Myocyte (in vitro differentiated cells): ENCODE data around the gene CHCHD1. TPM values are rescaled to one million over a fixed set of nuclear protein-coding genes. Genes with fewer than 3 reads are reported as not detected.
"Not testable (repeated sequence)": the region's sequence is repeated elsewhere in the genome, so short reads cannot be mapped to it uniquely, and the experiment has no call there.

Source experiments
- DNase-seq: peaks from one replicate; pipeline ENCODE4 v3.0.0-alpha.2; 2012; ENCODE audit warnings: low read depth
- total RNA-seq: library from RNA; depleted of rRNA; stranded (reverse); fragments of >200 nt; gene quantifications from 2 replicates; pipeline ENCODE4 v1.2.3, GENCODE V29; 2014

Gene CHCHD1
- total RNA-seq, 1 donor from 2014 or later, result 45.3 TPM

DNA sequence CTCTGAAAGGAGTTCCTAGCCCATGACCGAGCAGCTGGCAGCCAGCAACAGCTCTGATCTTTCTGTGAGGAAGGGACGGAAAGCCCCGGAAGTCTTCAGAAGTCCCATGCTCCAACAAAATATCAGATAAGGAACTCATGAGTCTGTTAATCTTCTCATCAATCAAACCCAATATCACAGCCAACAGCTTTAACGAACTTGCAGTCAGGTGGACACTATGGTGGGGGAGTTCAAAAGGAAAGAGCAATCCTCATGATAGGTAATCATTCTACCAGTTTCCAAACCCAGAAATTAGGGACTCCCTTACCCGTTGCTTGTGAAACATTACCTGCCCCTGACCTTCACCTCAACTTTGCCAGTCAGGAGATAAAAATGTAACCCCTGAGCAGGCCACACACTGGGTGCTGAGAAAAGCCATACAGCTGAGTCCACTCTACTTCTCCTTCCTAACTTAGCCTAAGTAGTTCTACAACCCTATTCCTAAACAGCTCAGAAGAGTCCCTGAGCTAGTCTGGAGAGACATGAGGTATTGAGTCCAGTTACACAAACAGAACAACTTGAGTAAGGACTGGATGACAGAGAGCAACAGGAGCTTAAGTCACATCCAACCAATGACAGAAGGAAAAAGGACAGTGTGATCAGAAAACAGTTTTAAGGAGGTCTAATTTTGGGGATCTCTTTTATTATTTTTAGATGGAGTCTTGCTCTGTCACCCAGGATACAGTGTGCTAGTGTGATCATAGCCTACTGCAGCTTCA is 27.4 kb downstream of the CHCHD1 start:
- DNase-seq, result no peak

DNA sequence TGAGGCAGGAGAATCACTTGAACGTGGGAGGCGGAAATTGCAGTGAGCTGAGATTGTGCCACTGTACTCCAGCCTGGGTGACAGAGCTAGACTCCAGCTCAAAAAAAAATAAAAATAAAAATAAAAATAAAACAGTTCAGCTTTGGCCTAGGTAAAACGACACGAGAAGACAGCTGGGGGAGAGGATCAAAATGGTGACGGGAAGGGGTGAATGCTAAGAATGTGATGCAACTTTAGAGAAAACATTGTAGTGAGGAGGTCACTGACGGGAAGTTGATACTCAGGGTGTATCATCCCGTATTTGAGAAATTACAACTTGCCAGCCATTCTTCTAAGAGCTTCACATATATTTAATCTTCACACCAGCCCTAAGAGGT is 28.5 kb downstream of the CHCHD1 start:
- no peak for DNase-seq

DNA sequence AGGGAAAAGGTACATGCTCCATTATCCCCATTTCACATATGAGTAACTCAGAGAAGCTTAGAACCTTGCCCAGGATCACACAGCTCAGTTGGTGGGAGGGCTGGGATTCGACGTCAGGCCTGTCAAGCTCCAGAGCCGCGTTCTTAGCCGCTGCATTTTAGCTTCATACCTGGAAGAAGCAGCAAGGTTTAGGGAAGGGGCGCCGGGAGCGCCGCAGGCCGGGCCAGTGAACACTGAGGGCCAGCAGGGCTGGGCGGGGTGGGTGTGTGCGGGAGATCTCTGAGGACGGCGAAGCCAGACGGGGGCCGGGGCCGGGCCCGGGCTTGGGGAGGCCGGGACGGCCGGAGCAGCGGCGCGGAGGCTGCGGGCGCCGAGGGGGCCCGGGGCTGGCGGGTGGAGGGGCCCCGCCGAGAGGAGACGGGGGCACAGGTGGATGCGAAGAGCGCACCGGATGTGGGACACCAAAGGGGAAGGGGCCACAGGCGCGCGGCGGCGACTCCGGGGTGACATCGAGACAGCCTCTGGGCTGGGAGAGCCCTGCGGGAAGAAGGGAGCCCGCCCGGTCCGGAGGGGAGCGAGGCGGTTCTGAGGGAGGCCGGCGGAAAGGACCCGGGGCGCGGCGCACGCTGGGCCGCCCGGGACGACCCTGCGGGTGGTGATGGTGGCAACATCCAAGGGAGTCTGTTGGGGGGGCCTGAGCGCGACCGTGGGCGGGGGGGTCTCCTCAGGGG is 29.1 kb downstream of the CHCHD1 start:
- DNase-seq, result no peak

DNA sequence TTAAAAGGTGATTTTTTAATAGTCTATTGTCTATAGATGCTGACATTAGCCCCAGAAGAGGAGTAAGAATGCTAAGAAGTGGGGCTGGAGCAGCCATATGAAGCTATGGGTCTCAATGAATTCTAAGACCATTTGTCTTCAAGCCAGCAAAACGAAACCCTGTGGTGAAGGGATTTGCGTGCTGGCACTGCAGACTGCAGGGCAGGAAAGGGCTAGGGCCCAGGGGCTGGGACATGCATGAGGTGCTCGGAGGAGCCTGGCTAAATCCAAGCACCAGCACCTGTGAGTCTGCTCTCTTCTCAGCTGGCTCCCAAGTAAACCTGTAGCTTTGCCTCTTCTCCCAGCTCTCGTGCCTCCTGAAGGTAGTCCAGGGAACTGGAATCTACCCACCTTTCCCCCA is 30.8 kb downstream of the CHCHD1 start:
- DNase-seq, result no peak

DNA sequence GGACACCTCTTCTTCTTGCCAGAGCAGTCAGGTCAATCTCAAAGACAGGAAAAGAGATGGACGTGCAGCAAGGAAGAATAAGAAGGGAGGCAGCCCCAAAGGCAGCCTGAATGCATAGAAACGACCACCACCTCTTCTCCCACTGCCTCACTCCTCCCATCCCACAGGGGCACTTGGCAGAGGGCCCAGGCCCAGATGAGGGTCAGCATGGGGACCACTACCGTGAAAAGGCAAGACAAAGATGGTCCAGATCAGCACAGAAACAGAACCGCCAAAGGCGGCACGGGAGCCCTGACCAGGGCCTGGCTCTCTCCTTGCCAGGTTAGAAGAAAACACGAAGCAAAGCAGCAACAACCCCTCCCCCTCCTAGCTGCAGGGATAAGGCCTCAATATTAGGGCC is 31.5 kb downstream of the CHCHD1 start:
- DNase-seq, result no peak

DNA sequence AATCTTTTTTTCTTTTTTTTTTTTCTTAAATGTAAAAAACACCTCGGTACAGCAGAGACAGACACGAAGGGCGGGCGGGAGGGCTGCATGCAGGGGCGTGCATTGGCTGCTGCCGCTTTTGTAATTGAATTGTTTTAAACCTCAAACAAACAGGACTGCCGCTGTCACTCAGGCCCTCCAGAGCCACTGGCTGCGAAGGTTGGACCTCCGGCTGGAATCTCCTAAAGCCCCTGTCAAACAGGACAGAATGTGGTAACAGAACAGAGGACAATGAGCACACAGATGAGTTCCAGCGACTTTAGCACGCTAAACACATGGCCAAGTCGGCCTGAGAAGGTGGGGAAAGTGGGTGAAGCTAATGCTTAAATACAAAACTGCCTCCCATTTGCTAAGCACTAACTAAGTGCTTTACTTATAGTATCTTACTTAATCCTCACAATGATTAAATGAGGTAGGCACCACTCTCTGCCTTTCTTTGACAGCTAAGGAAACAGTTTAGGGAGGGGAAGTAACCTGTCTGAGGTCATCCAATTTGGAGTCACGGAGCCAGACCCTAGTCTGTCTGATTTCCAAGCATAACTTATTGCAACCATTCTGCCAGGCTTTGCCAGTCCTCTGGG is 32.5 kb downstream of the CHCHD1 start:
- DNase-seq, result no peak

DNA sequence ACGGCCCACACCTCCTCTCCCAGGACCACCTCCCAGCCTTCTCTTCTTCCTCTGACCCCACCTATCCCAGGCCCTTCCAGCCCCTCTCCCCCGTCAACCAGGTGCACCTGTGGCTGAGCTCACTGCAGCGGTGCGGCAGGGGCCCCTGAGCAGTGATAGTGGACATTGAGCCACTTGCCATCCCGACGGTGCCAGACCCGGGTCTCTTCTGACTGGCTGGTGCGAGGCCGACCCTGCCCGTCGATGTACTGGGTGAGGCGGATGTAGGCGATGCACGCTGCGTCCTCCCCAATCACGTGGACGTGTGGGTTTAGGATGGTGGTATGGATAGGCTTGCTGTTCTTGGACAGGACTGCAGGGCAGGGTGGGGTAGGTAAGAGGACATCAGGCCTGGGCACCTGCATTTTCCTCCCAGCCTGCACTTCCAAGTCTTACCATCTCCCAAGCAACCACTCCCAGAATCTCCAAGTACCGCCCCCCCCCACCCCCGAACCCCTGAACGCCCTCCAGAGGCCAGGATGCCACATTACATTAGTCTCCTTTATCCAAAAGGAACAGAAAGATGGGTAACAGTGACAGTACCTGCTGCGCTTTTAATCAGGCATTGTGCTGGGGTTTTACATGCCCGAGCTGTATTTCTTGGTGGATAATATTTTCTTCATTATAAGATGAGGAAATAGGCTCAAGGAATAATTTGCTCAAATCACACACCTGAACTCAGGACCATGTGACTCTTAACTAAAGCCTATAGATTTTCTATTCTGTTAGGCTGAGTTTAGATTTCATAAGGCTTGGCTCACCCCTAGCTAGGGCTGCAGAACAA is 33.3 kb downstream of the CHCHD1 start:
- DNase-seq, result no peak

DNA sequence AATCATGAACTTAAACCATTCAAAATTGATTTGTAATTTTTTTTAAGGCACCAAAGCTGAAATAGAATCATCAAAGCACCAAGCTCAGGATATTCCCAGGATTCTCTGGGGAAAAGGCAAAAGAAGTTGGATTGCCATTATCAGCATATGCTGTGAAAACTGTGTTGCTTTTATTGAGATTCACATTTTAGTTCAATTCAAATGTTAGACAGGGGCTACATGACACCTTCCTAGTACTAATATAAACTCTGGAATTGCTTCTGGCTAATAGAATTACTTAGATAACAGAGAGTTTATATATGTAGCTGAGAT is 33.8 kb downstream of the CHCHD1 start:
- no peak for DNase-seq

DNA sequence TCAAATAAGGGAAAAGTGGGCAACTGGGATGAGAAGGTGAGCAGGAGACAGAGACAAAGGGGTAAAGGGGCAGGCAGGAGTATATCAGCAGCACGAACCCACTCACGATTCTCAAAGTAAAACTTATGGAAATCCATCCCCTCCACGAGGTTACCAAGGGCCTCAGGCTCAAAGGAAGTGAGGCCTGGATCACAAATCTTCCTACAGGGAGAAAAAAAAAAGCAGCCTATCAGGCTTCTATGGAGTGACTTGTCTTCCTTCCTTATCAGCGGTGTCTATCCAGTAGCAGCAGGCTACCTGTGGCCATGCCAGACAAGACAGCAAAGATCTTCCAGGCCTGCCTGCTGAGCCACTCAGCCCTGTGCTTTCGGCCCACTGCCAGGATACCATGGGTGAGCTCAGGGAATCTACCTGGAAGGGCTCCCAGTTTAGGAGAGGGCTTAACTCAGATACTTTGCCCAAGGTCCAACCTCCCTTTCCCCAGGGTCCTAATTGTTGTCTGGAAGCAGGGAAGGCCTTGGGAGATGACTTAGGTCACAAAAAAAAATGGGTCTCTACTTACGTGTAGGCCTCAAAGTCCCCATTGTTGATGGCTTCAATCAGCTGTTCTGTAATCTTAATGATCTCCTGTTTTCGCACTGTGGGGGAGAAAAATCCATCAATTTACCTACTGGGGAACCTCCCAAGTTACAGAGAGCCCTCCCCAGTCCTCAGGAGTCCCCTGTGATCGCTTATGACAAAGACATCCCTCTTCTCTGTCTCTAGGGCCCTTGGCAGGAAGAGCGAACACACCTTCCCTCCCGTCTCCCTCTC is 35.3 kb downstream of the CHCHD1 start:
- no peak for DNase-seq

DNA sequence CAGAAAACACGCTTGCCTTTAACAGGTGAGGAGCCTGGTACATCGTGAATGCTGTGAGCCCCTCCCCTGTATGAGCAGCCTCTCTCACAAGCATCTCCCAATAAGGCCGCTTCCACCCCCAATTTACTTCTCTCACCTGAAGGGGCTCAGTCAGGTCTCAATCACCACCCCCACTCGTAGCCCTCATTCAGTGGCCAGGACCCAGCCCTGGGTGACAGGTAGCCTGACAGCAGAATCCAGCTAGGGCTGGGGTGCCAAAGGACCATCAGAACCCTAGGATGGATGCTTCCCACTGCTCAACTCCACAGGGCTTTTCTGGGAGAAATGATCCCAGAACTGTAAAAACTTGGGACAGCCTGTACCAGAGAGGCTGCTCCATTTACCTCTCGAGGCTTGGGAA is 36.0 kb downstream of the CHCHD1 start:
- no peak for DNase-seq

DNA sequence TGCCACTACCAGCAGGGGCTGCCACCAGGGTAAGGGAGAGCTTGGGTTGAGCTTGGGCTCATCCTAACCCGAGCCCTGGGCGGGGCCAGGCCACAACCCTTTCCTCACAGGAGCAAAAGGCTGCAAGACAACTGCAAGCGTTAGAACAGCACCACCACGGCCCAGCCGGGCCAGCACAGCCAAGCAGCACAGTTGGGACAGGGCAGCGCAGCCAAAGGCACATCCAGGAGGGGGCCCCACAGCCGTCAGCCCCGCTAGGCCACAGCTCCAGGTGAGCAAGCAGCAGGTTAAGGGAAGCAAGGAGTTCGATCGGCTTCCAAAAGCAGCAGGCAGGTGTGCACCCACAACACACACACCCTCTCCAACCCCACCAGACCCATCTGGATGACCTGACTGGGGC is 36.6 kb downstream of the CHCHD1 start:
- DNase-seq, result peak; percentile 67

DNA sequence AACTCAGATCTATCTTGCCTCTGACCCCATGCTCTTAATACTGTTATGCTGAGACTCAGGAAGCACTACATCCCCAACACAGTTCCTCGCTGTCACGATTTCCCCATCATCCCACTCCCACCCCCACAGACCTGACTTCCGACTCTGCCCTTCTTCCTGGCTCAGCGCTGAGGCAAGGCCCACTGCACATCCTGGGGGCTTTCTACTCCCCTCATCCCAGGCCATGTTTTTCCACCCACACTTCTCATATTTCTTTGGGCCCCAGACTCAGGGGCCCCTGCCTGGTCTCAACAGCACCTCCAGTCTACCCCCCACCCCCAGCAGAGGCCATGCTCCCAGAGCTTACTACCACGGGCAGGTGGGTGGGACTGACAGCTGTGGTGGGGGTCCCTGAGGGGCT is 37.2 kb downstream of the CHCHD1 start:
- no peak for DNase-seq

DNA sequence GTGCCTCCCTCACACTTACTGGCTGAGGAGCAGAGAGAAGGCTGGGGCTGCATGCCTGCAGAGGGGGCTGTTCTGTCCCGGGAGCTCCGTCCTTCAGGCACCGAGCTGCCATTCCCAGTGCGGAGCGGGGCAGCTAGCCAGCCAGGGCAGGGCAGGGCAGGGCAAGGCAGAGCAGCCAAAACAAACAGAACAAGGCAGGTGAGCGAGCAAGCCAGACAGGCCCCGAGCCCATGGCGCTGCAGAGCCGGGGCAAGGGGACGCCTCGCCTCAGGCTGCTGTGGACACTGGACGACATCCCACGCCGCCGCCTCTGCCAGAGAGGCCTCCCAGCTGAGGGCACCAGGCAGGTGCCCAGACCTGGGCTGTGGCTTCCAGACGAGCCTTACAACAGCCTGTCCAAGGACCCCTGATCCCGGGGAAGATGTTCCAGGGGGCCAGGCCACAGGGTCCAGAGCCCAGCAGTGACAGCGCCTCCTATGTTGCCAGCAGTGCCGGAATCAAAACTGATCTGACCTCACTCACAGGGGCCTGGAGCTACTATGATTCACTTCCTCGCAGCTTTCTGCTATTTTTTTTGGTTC is 37.8 kb downstream of the CHCHD1 start:
- DNase-seq, result no peak

DNA sequence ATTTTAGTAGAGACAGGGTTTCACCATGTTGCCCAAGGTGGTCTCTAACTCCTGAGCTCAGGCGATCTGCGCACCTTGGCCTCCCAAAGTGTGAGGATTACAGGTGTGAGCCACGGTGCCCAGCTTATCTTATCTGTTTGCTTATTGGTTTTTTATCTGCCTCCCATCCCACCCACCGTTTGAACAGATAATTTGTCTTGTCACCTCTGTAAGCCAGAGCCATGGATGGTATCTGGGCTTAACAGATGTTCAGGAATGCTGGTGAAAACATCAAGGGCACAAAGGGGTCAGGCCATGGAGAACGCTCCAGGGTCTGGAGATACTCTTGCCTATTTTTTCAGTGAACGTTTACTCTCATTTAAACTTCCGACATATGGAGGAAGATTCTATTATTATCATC is 41.5 kb downstream of the CHCHD1 start:
- no peak for DNase-seq

DNA sequence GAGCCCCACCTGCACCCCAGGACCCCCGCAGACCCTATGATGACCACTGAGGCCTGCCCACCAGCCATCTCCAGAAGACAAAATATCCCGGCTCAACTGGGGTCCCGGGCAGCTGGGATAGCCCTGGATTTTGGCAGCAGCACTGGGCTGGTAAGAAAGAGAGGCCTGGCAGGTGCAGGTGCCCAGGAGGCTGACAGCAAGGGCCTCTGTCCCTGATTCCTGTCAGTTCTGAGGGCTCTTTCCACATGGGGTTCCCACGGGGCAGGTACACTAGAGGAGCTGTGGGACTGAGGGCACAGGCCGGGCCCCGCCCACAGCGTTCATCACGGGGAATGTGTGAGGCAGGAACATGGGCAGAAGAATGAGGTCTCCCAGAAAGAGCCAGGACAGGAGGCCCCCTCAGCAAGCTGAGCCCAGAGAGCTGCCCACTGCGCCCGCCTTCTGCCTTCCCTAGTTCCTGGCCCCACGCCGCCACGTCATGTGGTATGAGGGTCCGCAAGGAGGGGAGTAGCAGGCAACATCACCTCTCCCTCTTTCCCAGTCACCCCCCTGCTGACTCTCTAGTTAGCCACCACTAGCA is 42.4 kb downstream of the CHCHD1 start:
- DNase-seq, result no peak

DNA sequence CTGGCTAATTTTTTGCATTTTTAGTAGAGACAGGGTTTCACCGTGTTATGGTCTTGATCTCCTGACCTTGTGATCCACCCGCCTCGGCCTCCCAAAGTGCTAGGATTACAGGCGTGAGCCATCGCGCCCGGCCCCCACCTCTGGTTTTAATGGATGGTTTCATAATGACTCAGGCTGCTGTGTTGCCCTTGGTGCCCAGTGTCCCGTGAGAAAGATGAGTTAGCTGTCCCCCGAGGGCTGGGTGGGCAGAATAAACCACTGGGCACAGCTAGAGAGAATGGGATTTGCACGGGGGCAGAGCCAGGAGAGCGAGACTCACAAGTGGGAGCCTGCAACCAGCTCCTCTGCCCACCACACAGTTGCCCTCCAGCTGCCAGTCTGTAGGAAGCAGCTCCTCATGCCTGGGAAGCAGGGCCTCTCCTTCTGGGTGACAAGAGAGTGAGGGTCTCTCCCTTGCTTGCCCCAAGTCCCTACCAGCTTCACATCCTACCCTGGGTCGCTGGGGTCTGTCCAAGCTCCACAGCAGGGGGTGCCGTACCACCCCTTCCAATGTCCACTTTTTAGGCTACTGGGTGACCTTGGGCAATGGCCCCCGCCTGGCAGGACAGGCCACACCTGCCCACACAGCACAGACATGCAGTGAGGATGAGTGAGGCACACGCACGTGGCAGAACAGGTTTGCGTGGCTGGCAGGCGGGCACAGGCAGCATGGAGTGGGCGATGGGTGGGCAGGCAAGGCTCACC is 45.7 kb downstream of the CHCHD1 start:
- peak; percentile 94 for DNase-seq

DNA sequence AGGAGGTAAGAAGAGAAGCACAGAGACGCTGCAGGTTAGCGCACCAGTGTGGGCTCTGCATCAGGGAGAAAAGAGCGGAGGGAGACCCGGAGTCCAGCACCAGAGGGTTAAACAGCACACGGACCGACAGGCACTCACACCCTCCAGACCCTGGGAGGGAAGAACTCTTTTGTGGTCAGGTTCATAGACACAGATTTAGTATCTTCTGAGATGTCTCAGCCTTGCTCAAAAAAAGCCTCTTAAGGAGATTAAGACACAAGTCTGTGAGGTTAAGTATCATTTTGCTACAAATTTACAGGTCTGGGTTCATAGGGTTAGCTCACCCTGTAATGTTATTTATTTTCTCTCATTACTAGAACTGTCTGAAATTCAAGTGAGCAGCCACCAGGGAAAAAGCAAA is 46.3 kb downstream of the CHCHD1 start:
- peak; percentile 11 for DNase-seq

DNA sequence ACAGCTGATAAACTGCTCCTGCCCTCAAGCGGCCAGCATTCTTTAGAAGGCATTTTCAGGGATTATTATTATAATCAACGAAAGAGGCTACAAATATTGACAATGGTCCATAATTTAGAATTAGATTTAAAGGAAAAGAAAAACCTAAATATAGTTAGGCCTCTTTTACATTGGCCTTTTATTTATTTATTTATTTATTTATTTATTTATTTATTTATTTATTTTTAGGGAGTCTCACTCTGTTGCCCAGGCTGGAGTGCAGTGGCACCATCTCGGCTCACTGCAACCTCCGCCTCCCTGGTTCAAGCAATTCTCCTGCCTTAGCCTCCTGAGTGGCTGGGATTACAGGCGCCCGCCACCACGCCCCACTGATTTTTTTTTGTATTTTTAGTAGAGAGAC is 47.2 kb downstream of the CHCHD1 start:
- not testable (repeated sequence) for DNase-seq
